Activated naive CD8-positive, alpha-beta T cell treated with anti-CD3 and anti-CD28 coated beads, Interleukin-2, amount 10 ng/mL, durations not matched to agents 7 days and 5 days (primary cell): ENCODE data around the gene WFDC12. TPM values are rescaled to one million over a fixed set of nuclear protein-coding genes. Genes with fewer than 3 reads are reported as not detected.
"Not testable (repeated sequence)": the region's sequence is repeated elsewhere in the genome, so short reads cannot be mapped to it uniquely, and the experiment has no call there.

ENCODE experiments used
- ATAC-seq: fragments of 150-1000 bp; cut with Tn5 transposase; one replicate; pipeline ENCODE4 v1.10.0; 2021; ENCODE audit warnings: low read depth, moderate library complexity
- POLR2A ChIA-PET: fragments of 350-600 bp; sonication (Branson Sonifier 250); formaldehyde crosslinking; loops from one replicate; lab custom pipeline; 2021; ENCODE audit warnings: antibody characterized with exemption; lab: Charles Lee
- DNase-seq: peaks from one replicate; pipeline ENCODE4 v3.0.0; 2021
- H3K27ac Mint-ChIP-seq: one replicate; pipeline ENCODE4 v1.8.0; 2022; ENCODE audit warnings: mild to moderate bottlenecking, mixed read lengths
- H3K27me3 Mint-ChIP-seq: one replicate; pipeline ENCODE4 v1.8.0; 2022; ENCODE audit warnings: mild to moderate bottlenecking, moderate library complexity, mixed read lengths
- H3K36me3 Mint-ChIP-seq: one replicate; pipeline ENCODE4 v1.8.0; 2021; ENCODE audit warnings: mild to moderate bottlenecking, mixed read lengths
- H3K4me1 Mint-ChIP-seq: one replicate; pipeline ENCODE4 v1.8.0; 2021; ENCODE audit warnings: mixed read lengths
- H3K4me3 Mint-ChIP-seq: one replicate; pipeline ENCODE4 v1.8.0; 2022; ENCODE audit warnings: mild to moderate bottlenecking, moderate library complexity, mixed read lengths
- H3K9me3 Mint-ChIP-seq: one replicate; pipeline ENCODE4 v1.8.0; 2021; ENCODE audit warnings: mixed read lengths
- total RNA-seq, 2 experiments: library from RNA; stranded (reverse); gene quantifications; one replicate each; pipeline ENCODE4 v1.2.3, GENCODE V29; 2021

Gene WFDC12
- total RNA-seq: not detected

- no peaks in the 10 kb centered on the region for H3K36me3 Mint-ChIP-seq
- ATAC-seq (no peak), DNase-seq (no peak)
- POLR2A ChIA-PET: no interaction called here
- no peak within 1 kb of the TSS for H3K4me3 Mint-ChIP-seq
- H3K4me1 Mint-ChIP-seq: no peaks in the 10 kb centered on the region
- peaks cover 28% of the 10 kb centered on the region for H3K27me3 Mint-ChIP-seq
- no peak within 1 kb of the TSS for H3K27ac Mint-ChIP-seq
- no peaks in the 10 kb centered on the region for H3K9me3 Mint-ChIP-seq
Measured at GRCh38 chr20:45124365-45124764, at the start of gene WFDC12. Gene WFDC12, minus strand, starts transcription at chr20:45124465. Its CDS starts 18 bp downstream, at chr20:45124447.

GRCh38 chr20:45173522-45173921 is 49.3 kb upstream of the WFDC12 start:
- no peak for DNase-seq
- no peaks in the 10 kb centered on the region for H3K4me1 Mint-ChIP-seq
- peaks cover 30% of the 10 kb centered on the region for H3K27me3 Mint-ChIP-seq
- no peaks in the 10 kb centered on the region for H3K9me3 Mint-ChIP-seq
- no peaks in the 10 kb centered on the region for H3K36me3 Mint-ChIP-seq
- no peak overlapping the region for H3K27ac Mint-ChIP-seq
- POLR2A ChIA-PET: interaction anchor here (0.6 kb wide), 1 partner anchor 284 kb away, joined by 5 read pairs; no protein-coding TSS in a partner anchor
- no peak for ATAC-seq
- no peak overlapping the region for H3K4me3 Mint-ChIP-seq

GRCh38 chr20:45164906-45165305 is 40.6 kb upstream of the WFDC12 start:
- Mint-ChIP-seq H3K27ac (no peak overlapping the region), H3K9me3 (peaks cover 11% of the 10 kb centered on the region), H3K27me3 (peaks cover 41% of the 10 kb centered on the region), H3K4me1 (no peaks in the 10 kb centered on the region), H3K4me3 (no peak overlapping the region), H3K36me3 (no peaks in the 10 kb centered on the region)
- POLR2A ChIA-PET: no interaction called here
- no peak for DNase-seq
- no peak for ATAC-seq

- Mint-ChIP-seq H3K4me1 (no peaks in the 10 kb centered on the region), H3K27me3 (peaks cover 44% of the 10 kb centered on the region), H3K9me3 (peaks cover 14% of the 10 kb centered on the region), H3K4me3 (no peak overlapping the region), H3K27ac (no peak overlapping the region), H3K36me3 (no peaks in the 10 kb centered on the region)
- no peak for ATAC-seq
- POLR2A ChIA-PET: no interaction called here
- DNase-seq: no peak
Measured at GRCh38 chr20:45163083-45163803, 39.0 kb upstream of the WFDC12 start.

- no peaks in the 10 kb centered on the region for H3K4me1 Mint-ChIP-seq
- H3K27me3 Mint-ChIP-seq: peaks cover 25% of the 10 kb centered on the region
- DNase-seq: no peak
- H3K4me3 Mint-ChIP-seq: no peak overlapping the region
- no peak overlapping the region for H3K27ac Mint-ChIP-seq
- POLR2A ChIA-PET: no interaction called here
- H3K36me3 Mint-ChIP-seq: no peaks in the 10 kb centered on the region
- ATAC-seq: no peak
- peaks cover 4% of the 10 kb centered on the region for H3K9me3 Mint-ChIP-seq
Measured at GRCh38 chr20:45157962-45158361, 33.7 kb upstream of the WFDC12 start.

- ATAC-seq (no peak), DNase-seq (no peak)
- H3K27ac Mint-ChIP-seq: no peak overlapping the region
- POLR2A ChIA-PET: no interaction called here
- no peaks in the 10 kb centered on the region for H3K4me1 Mint-ChIP-seq
- H3K9me3 Mint-ChIP-seq: peaks cover 3% of the 10 kb centered on the region
- no peaks in the 10 kb centered on the region for H3K36me3 Mint-ChIP-seq
- H3K27me3 Mint-ChIP-seq: peaks cover 26% of the 10 kb centered on the region
- no peak overlapping the region for H3K4me3 Mint-ChIP-seq
Measured at GRCh38 chr20:45156713-45157112, 32.4 kb upstream of the WFDC12 start.

GRCh38 chr20:45154794-45155193 is 30.5 kb upstream of the WFDC12 start:
- H3K27ac Mint-ChIP-seq, H3K4me3 Mint-ChIP-seq, POLR2A ChIA-PET, ATAC-seq, H3K9me3 Mint-ChIP-seq, H3K36me3 Mint-ChIP-seq, DNase-seq, H3K4me1 Mint-ChIP-seq: not testable (repeated sequence)
- peaks cover 28% of the 10 kb centered on the region for H3K27me3 Mint-ChIP-seq

- peaks cover 3% of the 10 kb centered on the region for H3K9me3 Mint-ChIP-seq
- peaks cover 2% of the 10 kb centered on the region for H3K4me1 Mint-ChIP-seq
- no peak overlapping the region for H3K27ac Mint-ChIP-seq
- ATAC-seq (no peak), DNase-seq (no peak)
- H3K27me3 Mint-ChIP-seq: peaks cover 26% of the 10 kb centered on the region
- POLR2A ChIA-PET: no interaction called here
- H3K4me3 Mint-ChIP-seq: no peak overlapping the region
- H3K36me3 Mint-ChIP-seq: no peaks in the 10 kb centered on the region
Measured at GRCh38 chr20:45154183-45154582, 29.9 kb upstream of the WFDC12 start.

GRCh38 chr20:45153752-45154151 is 29.5 kb upstream of the WFDC12 start:
- peaks cover 2% of the 10 kb centered on the region for H3K4me1 Mint-ChIP-seq
- ATAC-seq (no peak), DNase-seq (no peak)
- no peak overlapping the region for H3K4me3 Mint-ChIP-seq
- POLR2A ChIA-PET: no interaction called here
- no peaks in the 10 kb centered on the region for H3K9me3 Mint-ChIP-seq
- no peaks in the 10 kb centered on the region for H3K36me3 Mint-ChIP-seq
- peaks cover 25% of the 10 kb centered on the region for H3K27me3 Mint-ChIP-seq
- H3K27ac Mint-ChIP-seq: no peak overlapping the region

- Mint-ChIP-seq H3K36me3 (no peaks in the 10 kb centered on the region), H3K4me3 (no peak overlapping the region), H3K9me3 (no peaks in the 10 kb centered on the region), H3K4me1 (peaks cover 2% of the 10 kb centered on the region), H3K27me3 (peaks cover 23% of the 10 kb centered on the region), H3K27ac (no peak overlapping the region)
- POLR2A ChIA-PET: no interaction called here
- DNase-seq: no peak
- no peak for ATAC-seq
Measured at GRCh38 chr20:45153147-45153546, 28.9 kb upstream of the WFDC12 start.

GRCh38 chr20:45152405-45152804 is 28.1 kb upstream of the WFDC12 start:
- peaks cover 2% of the 10 kb centered on the region for H3K4me1 Mint-ChIP-seq
- DNase-seq (no peak), ATAC-seq (no peak)
- H3K27me3 Mint-ChIP-seq: peaks cover 29% of the 10 kb centered on the region
- H3K36me3 Mint-ChIP-seq: no peaks in the 10 kb centered on the region
- POLR2A ChIA-PET: no interaction called here
- H3K9me3 Mint-ChIP-seq: no peaks in the 10 kb centered on the region
- H3K27ac Mint-ChIP-seq: no peak overlapping the region
- no peak overlapping the region for H3K4me3 Mint-ChIP-seq

- ATAC-seq (no peak), DNase-seq (no peak)
- peaks cover 42% of the 10 kb centered on the region for H3K27me3 Mint-ChIP-seq
- no peaks in the 10 kb centered on the region for H3K36me3 Mint-ChIP-seq
- POLR2A ChIA-PET: no interaction called here
- H3K9me3 Mint-ChIP-seq: no peaks in the 10 kb centered on the region
- no peak overlapping the region for H3K27ac Mint-ChIP-seq
- H3K4me3 Mint-ChIP-seq: no peak overlapping the region
- H3K4me1 Mint-ChIP-seq: peaks cover 2% of the 10 kb centered on the region
Measured at GRCh38 chr20:45149062-45149461, 24.8 kb upstream of the WFDC12 start.

- Mint-ChIP-seq H3K27me3 (peaks cover 21% of the 10 kb centered on the region), H3K4me3 (no peak overlapping the region), H3K36me3 (no peaks in the 10 kb centered on the region), H3K9me3 (no peaks in the 10 kb centered on the region), H3K4me1 (no peaks in the 10 kb centered on the region), H3K27ac (no peak overlapping the region)
- ATAC-seq (no peak), DNase-seq (no peak)
- POLR2A ChIA-PET: no interaction called here
Measured at GRCh38 chr20:45140836-45141235, 16.6 kb upstream of the WFDC12 start.

- ATAC-seq, H3K36me3 Mint-ChIP-seq, H3K9me3 Mint-ChIP-seq, POLR2A ChIA-PET, H3K4me1 Mint-ChIP-seq, H3K4me3 Mint-ChIP-seq, H3K27ac Mint-ChIP-seq, DNase-seq: not testable (repeated sequence)
- peaks cover 11% of the 10 kb centered on the region for H3K27me3 Mint-ChIP-seq
Measured at GRCh38 chr20:45139733-45140375, 15.6 kb upstream of the WFDC12 start.
